NCI-H2171 treated with DMSO at 0.1 percent for 48 hours (cell line): ENCODE results near the gene ANKRD53.
A peak's percentile ranks its signal among the peaks of the same experiment; 100 is the strongest.

Experiments
- DNase-seq: peaks from one replicate; lab custom pipeline; 2025; lab: John Stamatoyannopoulos, UW

ANKRD53 gene

GRCh38 chr2:70978341-70979179, at the start of gene ANKRD53:
Gene ANKRD53, plus strand, starts transcription at chr2:70978630. Its CDS starts 16 bp downstream, at chr2:70978646.
- DNase-seq, result no peak

GRCh38 chr2:70930371-70931329, 47.8 kb upstream of the ANKRD53 start:
- no peak for DNase-seq

DNA sequence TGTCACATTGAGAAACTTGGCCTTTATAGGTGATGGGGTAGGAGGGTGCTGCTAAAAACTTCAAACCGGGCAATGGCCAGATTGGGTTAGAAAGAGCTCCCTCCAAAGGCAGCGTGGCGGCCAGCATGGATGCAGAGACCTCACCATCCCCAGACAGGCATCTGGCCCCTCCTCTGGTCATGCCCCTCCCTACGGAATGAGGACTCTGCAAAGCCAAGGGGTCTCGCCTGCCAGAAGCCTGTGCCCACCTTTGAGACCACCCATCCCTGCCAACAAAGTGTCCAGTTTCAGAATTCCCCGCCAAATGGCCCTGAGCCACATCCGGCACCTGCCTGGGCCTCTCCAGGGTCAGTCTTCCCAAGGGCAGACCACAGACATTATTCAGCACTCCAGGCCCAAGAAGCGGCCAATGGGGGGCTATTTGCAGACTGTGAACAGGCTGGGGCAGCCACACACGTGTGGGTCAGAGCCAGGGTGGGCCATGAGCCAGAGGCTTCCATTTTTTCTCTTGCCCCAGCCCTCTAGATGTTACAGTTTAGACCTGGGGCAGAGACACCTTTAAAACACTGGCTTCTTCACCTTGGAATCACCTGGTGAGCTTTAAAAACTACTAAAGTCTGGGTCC, 46.9 kb upstream of the ANKRD53 start:
- no peak for DNase-seq

DNA sequence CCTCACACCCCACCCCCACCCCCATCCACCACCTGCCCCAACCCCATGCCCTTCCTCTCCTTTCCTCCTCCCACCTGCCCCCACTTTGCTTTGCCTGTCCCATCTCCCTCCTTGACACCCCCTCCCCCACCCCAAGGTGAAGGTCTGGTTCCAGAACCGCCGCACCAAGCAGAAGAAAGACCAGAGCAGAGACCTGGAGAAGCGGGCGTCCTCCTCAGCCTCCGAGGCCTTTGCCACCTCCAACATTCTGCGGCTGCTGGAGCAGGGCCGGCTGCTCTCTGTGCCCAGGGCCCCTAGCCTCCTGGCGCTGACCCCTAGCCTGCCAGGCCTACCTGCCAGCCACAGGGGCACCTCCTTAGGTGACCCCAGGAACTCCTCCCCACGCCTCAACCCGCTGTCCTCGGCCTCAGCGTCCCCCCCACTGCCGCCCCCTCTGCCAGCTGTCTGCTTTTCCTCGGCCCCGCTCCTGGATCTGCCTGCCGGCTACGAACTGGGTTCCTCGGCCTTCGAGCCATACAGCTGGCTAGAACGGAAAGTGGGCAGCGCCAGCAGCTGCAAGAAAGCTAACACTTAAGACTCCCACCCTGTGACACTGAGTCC, 45.7 kb upstream of the ANKRD53 start:
- no peak for DNase-seq

DNA sequence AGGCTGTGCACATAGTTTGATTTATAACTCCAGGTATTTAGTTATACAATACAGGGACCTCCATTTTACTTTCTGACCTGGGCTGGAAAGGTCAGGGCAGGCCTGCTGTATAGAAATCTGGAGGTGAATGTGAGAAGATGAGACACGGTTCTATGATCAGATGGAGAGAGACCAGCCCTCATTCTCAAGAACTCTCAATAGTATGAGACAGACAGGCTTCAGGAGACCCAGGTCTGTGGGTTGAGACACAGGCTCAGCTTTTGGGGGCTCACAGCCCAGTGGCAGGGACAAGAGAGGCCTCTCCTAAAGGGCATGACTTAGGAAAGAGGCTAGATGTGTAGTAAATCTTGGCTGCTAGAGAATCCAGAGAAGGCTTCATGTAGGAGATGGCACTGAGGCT, 43.4 kb upstream of the ANKRD53 start:
- no peak for DNase-seq

GRCh38 chr2:70935468-70936164, 42.8 kb upstream of the ANKRD53 start, which contains the start of gene ATP6V1B1:
Gene ATP6V1B1, plus strand, starts transcription at chr2:70935900. Its CDS starts 55 bp downstream, at chr2:70935955.
- peak; percentile 39 for DNase-seq

- DNase-seq, result no peak
These were observed 42.1 kb upstream of the ANKRD53 start for GRCh38 chr2:70936165-70936978.

DNA sequence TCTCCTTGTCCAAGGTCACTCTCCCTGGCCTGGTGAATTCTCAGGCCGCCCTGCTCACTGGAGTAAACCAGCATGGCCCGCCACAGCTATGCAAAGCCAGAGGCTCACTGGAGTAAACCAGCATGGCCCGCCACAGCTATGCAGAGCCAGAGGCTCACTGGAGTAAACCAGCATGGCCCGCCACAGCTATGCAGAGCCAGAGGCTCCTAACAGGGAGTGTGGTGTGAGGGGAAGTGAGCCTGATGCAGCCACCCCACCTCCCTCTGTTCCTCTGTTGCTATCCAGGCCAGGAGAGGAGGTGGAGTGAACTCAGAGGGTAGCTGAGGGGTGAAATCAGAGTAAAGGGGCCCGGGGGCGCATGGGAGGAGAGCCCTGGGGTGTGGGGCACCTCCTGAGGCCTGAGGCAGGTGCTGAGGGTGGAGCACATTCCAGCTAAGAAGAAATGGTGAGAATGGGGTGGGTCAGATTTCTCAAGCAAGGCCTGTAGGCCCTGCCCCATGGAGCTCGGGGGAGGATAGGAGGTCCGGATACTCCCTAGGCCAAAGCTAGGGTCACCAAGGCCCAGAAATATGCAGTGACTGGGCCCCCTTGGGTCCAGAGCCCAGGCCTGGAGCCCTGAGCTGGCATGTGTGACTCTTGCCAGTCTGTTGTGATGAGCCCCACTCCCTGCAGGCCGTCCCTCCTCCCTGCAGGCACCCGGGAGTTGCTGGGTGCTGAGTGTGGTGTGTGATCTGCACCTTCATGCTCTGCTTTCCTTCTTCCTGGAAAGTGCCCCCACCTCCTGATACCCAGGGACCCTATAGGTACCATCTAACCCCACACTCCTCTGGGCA, 41.2 kb upstream of the ANKRD53 start:
- no peak for DNase-seq

- no peak for DNase-seq
These were observed 40.4 kb upstream of the ANKRD53 start for GRCh38 chr2:70937866-70938585.

- DNase-seq, result no peak
These were observed 39.9 kb upstream of the ANKRD53 start for GRCh38 chr2:70938586-70938950.

DNA sequence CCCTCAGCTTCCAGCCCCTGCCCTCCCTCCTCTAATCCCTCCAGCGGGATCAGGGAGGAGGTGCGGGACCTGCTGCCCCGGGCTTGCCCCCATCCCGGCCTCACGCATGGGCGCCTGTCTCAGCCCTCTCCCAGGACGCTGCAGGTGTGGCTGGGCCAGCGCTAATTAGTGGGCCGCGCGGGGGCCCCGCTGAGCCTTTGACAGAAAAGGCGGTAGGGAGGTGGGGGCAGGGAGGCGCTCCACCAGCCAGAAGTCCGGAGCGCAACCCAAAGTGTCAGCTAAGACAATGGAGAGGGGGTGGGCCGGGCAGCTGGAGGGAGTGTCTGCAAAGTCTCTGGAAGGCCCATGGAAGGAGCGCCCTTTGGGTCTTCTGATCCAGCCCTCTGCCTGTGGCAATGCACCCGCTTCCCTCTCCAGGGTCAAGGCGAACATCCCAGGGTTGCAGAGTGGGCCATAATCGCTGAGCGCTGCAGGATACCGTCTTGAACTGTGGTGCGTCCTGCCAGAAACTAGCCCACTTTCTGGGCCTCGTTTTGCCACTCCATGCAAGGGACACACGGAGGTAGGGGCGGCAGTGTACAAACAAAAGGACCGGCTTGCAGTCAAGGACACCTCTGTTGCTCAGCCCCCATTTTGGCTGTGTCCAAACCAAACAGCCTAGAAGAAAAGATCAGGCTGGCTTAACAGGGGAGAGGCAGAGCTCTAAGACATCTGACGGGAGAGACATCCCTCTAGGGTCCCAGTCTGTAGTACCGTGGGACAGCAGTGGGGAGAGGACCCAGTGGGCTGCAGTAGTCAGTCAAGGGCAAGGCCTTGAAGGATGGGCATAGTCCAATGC, 39.2 kb upstream of the ANKRD53 start:
- no peak for DNase-seq

DNA sequence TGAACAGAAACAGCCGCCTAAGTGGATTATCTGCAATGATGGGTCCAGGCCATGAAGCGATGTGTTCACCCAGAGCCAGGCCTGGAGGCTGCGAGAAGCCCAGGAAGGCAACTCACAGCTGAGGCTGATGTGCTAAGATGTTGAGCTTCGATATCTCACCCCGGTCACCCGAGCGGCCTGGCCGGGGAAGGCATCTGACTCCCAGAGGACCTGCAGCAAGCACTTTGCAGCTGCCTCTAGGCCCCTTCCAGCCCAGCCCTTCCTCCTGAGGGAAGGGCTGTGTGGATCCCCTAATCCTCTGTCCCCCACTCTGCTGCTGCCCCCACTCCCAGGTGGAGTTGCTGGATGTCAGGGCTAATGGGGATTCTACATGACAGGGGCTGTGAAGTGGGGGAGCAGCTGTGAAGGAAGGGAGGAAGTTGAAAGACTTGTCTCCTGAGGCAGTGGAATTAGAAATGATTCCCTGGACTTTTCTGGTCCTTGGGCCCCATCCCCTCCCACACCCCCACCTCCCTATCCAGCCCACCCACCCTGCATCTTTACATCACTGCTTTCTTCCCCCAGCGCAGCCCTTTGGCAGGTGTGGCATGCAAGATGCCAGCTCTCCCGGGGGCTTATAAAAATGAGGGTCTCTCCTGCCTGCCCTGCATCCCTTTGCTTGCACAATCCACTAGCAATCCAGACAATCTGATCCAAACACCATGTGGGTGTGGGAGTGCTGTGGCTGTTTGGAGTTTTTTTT, 38.4 kb upstream of the ANKRD53 start:
- no peak for DNase-seq

GRCh38 chr2:70941186-70941585, 37.2 kb upstream of the ANKRD53 start:
- DNase-seq, result no peak

DNA sequence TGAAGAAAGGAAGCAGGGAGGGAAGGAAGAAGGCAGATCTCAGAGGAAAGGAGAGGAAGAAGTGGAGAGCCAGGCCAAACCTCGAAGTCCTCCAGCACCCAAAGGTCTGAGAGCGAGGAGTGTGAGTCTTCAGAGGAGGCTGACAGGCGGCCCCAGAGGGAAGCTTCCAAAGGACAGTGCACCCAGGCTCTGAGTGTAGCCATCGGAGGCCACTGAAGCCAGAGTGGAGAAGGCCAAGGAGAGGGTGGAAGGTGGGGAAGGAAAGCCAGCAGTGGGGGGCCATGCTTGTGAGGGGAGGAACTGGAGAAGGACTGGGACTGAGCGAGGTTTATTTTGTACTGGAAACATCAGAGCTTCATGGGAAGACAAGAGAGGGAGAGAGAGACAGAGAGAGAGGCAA, 36.7 kb upstream of the ANKRD53 start:
- no peak for DNase-seq

DNA sequence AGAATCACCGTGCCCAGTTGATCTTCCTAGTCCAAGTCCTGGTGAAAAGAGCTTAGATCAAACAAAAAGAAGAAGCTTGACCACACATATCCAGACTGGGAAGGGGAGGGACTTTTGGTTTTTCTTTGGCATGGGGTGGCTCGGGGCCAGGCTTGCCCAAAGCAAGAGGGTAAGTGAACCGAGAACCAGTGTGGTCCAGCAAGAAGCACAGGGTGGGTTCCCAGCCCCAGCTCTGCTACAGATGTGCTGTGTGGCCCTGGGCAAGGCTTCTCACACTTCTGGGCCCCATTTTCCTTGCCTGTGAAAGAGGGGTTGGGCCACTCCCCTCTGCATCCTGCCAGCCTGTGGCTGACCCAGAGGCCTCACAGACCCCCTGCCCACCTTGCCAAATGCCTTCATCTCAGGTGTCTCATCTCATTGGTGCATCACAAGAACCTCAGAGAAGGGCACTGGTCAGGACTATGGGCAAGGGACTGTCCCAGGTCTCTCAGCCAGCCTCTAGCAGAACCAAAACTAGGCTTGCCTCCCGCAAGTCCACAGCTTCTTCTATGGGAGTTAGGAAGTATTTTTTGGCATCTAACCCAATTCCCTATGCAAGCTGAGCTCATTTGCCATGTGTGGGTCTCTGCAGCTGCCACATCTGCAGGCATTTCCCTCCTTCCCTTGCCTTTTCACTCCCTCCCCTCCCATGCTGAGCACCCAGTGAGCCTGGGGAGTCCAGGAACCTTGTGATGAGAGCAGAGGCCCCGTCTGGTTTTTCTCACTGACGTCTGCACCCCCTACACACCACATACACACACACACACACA, 35.8 kb upstream of the ANKRD53 start:
- no peak for DNase-seq

DNA sequence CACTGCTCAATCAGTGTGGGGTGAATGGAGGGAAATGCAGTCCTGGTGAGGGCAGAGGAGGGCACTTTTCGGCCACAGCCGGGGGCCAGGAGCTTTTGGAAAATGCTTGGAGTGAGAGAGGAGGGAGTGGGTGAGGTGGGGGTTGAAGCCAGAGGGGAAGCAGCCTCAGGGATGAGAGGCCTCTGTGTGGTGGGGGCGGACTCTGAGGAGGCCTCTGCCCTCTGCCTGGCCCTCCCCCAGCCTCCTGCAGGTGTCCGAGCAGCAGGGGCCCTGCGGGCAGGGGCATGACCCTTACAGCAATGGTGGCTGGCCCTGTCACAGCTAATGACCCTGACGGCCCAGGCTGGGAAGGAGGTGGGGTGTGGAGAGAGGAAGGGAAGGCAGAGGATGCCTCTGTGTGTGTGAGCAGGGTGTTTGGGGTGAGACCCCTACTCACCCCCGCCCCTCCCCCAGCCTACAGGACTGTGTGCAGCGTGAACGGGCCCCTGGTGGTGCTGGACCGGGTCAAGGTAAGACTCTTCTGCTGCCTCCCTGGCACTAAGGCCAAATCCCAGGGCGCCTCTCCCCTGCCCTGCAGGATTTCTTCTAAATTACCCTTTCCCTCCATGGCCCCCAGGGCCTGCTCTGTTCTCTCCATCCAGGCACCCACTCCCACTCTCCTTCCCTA, 35.1 kb upstream of the ANKRD53 start:
- DNase-seq, result no peak
